ENCODE data around the gene HRH3. TPM values are rescaled to one million over a fixed set of nuclear protein-coding genes. Genes with fewer than 3 reads are reported as not detected.

Gene HRH3
- total RNA-seq, 2 experiments from 2014 or later, result not detected

DNA sequence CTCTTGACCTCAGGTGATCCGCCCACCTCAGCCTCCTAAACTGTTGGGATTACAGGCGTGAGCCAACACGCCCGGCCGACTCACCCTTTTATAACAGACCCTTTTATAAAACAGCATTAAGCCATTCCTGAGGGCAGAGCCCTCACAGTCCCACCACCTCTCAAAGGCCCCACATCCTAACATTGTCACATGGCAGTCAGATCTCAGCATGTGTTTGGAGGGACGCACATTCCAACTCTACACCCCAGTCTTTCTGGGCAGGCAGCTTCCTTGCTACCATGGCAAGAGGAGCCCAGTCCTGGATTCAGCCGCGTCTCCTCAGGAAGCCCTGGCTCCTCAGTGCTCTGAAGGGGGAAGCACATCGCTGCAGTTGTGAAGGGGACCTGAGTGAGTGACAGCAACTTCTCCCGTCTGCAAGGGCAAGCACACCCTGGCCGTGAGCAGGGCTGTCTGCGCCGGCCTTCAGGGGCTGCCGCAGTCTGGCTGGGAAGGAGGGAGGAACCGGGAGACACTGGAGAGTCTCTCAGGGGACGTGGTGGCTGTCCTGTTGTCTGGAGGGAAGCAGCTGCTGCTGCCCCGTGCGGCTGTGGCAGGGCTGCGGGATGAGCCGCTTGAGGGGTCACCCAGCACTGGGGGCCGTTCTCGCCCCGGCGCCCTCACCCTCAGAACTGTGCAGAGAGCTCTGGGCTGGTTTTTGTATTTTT lies 34.1 kb upstream of the HRH3 start:
- H3K4me3 Mint-ChIP-seq, result no peak overlapping the region
- CTCF ChIA-PET, result no interaction called here
- POLR2A ChIA-PET, result no interaction called here
- H3K27ac Mint-ChIP-seq, result no peak overlapping the region
- no peaks in the 10 kb centered on the region for H3K36me3 Mint-ChIP-seq (ENCODE audit: low read depth)
- no peaks in the 10 kb centered on the region for H3K27me3 Mint-ChIP-seq
- H3K9me3 Mint-ChIP-seq, result no peaks in the 10 kb centered on the region
- DNase-seq, result no peak
- H3K4me1 Mint-ChIP-seq, result peaks cover 3% of the 10 kb centered on the region

DNA sequence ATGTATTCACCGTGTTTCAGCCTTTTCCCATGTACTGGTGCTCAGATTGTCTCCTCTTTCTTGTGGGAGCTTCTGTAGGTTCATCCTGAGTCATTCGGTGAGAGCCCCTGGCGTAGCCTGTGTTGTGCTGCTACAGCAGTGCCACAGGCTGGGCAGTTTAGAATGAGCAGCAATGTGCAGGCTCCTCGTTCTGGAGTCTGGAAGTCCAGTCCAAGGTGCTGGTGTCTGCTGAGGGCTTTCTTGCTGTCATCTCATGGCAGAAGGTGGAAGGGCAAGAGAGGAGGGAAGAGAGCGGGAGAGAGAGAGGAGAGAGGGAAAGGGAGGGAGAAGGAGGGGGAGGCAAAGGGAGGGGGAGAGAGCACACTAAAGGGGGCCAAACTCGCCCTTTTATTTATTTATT lies 33.3 kb upstream of the HRH3 start:
- no peak overlapping the region for H3K27ac Mint-ChIP-seq
- peaks cover 3% of the 10 kb centered on the region for H3K4me1 Mint-ChIP-seq
- CTCF ChIA-PET, result no interaction called here
- H3K36me3 Mint-ChIP-seq (ENCODE audit: low read depth), result no peaks in the 10 kb centered on the region
- H3K4me3 Mint-ChIP-seq, result no peak overlapping the region
- H3K27me3 Mint-ChIP-seq, result no peaks in the 10 kb centered on the region
- H3K9me3 Mint-ChIP-seq, result no peaks in the 10 kb centered on the region
- no peak for DNase-seq
- POLR2A ChIA-PET, result no interaction called here

DNA sequence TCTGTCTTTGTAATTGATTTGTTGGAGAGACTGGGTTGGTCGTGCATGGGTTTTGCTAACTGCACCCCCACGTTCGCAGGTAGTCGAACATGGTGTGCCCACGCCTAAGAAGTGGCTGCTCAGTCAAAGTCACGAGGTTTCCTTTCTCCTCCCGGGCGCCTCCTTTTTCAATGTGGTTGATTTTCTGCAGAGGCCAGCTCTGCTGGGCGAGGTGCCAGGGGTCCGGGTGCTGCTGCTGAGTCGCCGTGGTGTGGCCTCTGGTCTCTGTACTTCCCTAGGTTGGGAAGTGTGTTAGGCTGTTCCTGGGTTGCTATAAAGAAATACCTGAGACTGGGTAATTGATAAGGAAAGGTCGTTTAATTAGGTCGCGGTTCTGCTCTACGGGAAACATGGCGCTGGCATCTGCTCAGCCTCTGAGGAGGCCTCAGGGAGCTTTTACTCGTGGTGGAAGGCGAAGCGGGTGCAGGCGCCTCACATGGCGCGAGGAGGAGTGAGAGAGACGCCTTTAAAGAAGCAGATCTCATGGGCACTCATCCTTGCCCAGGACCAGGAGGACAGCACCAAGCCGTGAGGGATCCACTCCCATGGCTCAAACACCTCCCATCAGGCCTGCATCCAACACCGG lies 32.4 kb upstream of the HRH3 start:
- H3K27ac Mint-ChIP-seq, result no peak overlapping the region
- ChIA-PET POLR2A (no interaction called here), CTCF (no interaction called here)
- H3K27me3 Mint-ChIP-seq, result no peaks in the 10 kb centered on the region
- H3K9me3 Mint-ChIP-seq, result no peaks in the 10 kb centered on the region
- H3K4me3 Mint-ChIP-seq, result no peak overlapping the region
- no peak for DNase-seq
- no peaks in the 10 kb centered on the region for H3K36me3 Mint-ChIP-seq (ENCODE audit: low read depth)
- peaks cover 3% of the 10 kb centered on the region for H3K4me1 Mint-ChIP-seq

DNA sequence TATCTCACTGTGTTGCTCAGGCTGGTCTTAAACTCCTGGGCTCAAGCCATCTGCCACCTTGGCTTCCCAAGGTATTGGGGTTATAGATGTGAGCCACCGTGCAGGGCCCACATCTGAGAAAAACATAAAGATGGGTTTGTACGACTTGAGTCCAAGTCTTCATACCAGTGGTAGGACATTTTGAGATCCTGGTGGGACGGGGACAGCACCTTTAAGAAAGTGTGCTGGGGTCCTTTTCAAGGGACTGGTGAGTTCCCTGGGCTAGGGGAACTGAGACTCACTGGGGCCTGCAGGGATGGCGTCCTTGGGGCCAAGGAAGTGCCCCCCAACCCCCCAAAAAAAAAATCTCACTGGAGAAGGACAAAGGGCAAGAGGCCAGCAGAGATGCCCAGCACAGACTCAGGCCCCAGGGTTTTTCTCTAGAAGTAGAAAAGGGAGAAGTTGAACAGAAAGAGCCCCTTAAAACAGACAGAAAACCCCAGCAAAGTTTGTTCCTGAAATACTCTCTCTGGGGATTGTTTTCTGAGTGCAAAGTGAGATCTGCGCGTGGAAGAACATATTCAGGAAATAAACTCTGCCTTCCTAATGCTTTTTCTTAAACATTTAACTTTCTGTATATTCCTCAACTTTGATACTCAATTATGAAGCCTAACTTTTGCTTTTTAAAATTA lies 28.9 kb upstream of the HRH3 start:
- Mint-ChIP-seq H3K27me3 (no peaks in the 10 kb centered on the region), H3K27ac (no peak overlapping the region), H3K4me1 (peaks cover 13% of the 10 kb centered on the region), H3K36me3 (ENCODE audit: low read depth) (no peaks in the 10 kb centered on the region), H3K4me3 (no peak overlapping the region), H3K9me3 (no peaks in the 10 kb centered on the region)
- CTCF ChIA-PET, result no interaction called here
- POLR2A ChIA-PET, result no interaction called here
- DNase-seq, result no peak

DNA sequence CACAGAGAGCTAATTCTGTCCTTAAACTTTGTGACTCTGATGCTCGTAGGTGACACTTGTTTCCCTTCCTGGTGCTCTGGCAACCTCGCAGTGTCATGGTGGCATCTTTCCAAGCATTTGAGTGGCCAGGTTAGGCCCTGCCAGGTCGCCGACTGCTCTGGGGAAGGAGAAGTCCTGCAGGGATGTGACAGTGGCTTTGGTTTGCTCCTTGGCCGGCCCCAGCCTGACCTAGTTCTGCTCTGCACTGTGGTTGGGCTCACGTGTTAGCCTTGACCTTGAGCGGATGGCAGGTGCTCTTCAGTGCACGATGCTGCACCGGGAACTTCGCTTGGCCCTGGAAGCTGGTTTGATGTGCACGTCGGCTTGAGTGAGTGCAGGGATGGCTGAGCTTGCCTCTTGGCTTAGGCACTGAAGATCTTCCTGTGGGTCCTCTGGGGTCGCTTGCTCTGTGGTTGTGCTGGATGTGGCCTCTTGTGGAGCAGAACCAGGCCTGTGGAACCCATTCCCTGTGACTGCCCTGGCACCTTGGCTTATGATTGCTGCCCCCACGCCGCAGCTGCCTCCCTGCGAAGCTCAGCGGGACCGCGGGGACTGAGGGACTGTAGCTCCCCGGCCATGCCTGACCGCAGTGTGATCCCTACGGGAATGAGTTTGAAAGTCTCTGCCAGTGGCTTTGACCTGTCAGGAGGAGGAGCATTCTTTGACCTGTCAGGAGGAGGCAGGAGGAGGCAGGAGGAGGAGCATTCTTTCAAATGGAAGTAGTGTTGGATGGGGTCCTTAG lies 27.0 kb upstream of the HRH3 start:
- Mint-ChIP-seq H3K27me3 (no peaks in the 10 kb centered on the region), H3K36me3 (ENCODE audit: low read depth) (no peaks in the 10 kb centered on the region), H3K4me3 (no peak overlapping the region), H3K27ac (no peak overlapping the region), H3K4me1 (peaks cover 16% of the 10 kb centered on the region), H3K9me3 (no peaks in the 10 kb centered on the region)
- no peak for DNase-seq
- POLR2A ChIA-PET, result no interaction called here
- CTCF ChIA-PET, result interaction anchor here (0.9 kb wide), 1 partner anchor 22 kb away, joined by 3 read pairs; no protein-coding TSS in a partner anchor

DNA sequence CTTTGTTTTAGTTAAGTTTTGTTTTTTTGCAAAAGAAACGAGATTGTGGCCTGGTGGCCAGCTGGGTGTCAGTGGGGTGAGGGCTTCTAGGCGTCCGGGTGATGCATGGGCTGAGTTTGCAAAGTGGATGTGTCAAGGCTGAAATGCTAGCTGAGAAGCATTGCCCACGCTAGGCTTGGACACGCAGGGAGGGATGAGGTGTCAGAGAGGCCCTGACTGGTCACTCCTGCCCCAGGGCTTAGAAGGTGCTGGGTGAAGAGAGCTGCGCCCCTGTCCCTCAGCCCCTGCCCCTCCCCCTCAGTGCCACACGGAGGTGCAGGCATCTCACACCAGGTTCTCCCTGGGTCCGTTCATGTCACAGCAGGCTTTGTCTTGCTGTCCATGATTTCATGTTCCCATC lies 26.4 kb upstream of the HRH3 start:
- Mint-ChIP-seq H3K36me3 (ENCODE audit: low read depth) (peaks cover 4% of the 10 kb centered on the region), H3K4me1 (peaks cover 22% of the 10 kb centered on the region), H3K27me3 (no peaks in the 10 kb centered on the region), H3K27ac (no peak overlapping the region), H3K4me3 (no peak overlapping the region), H3K9me3 (no peaks in the 10 kb centered on the region)
- CTCF ChIA-PET, result interaction anchor here (0.9 kb wide), 1 partner anchor 23 kb away, joined by 3 read pairs; no protein-coding TSS in a partner anchor
- DNase-seq, result no peak
- POLR2A ChIA-PET, result no interaction called here

DNA sequence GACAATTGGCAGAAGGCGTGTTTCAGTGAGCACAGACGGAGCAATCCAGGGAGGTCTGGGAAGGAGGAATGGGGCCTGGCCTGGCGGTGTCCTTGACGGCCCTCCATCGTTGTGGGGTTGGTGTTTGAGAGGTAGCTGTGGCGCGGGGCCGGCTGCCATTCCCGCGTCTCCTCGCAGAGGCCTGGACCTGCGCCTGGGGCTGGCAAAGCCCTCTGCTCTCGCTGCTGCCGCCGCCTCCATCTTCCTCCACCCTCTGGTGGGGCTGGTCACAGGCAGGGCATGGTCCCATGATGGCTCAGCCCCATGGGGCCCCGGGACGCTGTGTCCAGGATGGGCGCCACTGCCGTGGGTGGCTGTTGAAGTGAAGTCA lies 25.8 kb upstream of the HRH3 start:
- Mint-ChIP-seq H3K27ac (no peak overlapping the region), H3K4me3 (no peak overlapping the region), H3K36me3 (ENCODE audit: low read depth) (peaks cover 5% of the 10 kb centered on the region), H3K27me3 (no peaks in the 10 kb centered on the region), H3K9me3 (no peaks in the 10 kb centered on the region), H3K4me1 (peaks cover 26% of the 10 kb centered on the region)
- ChIA-PET POLR2A (no interaction called here), CTCF (interaction anchor here (0.9 kb wide), 1 partner anchor 23 kb away, joined by 3 read pairs; no protein-coding TSS in a partner anchor)
- DNase-seq, result no peak

DNA sequence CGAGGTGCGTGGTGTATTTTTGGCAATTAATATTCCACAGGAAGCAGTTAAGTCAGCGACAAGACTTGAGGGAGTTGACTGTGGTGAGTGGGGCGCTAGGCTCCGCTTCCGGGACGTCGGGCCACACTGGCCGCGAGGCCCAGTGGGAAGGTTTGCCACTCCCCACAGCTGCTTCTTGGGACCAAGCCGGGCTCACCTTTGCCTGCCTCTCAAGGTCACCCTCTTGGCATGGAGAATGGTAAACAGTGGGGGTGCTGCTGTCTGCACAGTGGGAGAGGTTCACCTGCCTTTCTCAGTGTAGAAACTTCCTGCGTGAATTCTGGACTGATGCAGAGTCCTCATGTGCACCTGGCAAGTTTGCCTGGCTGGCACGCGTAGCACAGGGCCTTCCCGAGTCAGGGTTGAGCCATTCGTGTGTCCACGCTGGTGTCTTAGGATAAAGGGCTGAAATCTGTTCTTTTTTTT lies 24.6 kb upstream of the HRH3 start:
- no peak overlapping the region for H3K4me3 Mint-ChIP-seq
- peaks cover 5% of the 10 kb centered on the region for H3K36me3 Mint-ChIP-seq (ENCODE audit: low read depth)
- H3K27ac Mint-ChIP-seq, result no peak overlapping the region

DNA sequence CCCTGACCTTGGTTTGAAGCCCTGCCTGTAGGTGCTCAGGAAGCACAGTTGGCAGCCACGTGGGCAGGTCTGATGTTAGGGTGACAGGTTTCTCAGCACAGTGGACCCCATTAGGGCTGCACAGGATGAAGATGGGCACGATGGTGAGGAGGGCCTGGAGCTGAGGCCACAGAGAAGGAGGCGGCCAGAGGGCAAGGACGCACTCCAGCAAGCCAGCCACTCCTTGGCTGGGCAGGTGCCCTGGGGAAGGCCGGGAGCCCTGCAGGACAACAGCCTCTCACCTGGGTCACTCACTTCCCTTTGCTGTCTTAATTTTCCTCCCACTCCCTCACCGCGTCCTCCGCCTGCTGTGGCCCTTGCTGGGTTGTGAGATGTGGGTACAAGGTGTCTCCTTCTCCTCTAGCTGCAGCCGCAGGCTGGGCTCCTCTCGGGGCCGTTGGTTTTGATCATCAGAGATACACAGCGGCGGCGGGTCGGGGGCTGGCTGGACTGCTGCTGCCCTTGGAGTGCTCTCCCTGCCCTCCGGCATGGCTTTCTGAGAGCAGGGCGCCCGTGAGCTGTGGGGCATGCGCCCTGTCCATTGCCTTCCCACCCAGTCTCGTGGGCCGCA lies 23.9 kb upstream of the HRH3 start:
- H3K4me3 Mint-ChIP-seq, result no peak overlapping the region
- no peaks in the 10 kb centered on the region for H3K9me3 Mint-ChIP-seq
- H3K27me3 Mint-ChIP-seq, result no peaks in the 10 kb centered on the region
- no peak for DNase-seq
- H3K36me3 Mint-ChIP-seq (ENCODE audit: low read depth), result peaks cover 5% of the 10 kb centered on the region
- no peak overlapping the region for H3K27ac Mint-ChIP-seq
- H3K4me1 Mint-ChIP-seq, result peaks cover 43% of the 10 kb centered on the region
- ChIA-PET POLR2A (no interaction called here), CTCF (interaction anchor here (1.1 kb wide), 1 partner anchor 35 kb away, joined by 3 read pairs; no protein-coding TSS in a partner anchor)

More for the DNA sequence above, 24.6 kb upstream of the HRH3 start:
- Mint-ChIP-seq H3K27me3 (no peaks in the 10 kb centered on the region), H3K4me1 (peaks cover 38% of the 10 kb centered on the region), H3K9me3 (no peaks in the 10 kb centered on the region)
- POLR2A ChIA-PET, result no interaction called here
- no peak for DNase-seq
- CTCF ChIA-PET, result no interaction called here

DNA sequence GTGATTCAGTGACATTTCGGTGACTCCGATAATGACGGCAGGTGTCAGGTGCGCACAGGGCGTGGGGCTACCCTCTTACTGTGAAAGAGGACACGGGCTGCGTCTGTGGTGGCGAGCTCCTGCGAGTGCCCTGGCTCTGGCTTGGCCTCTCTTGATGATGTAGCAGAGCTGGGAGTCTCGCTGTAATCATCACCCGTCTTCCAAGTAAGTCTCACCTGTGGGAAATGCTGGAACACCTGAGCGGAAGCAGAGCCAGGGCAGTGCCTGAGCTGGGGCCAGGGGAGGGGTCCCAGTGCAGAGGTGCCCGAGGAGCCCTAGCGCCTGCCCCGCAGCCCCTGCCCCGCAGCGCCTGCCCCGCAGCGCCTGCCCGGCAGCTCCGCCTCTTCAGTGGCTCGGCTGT lies 23.0 kb upstream of the HRH3 start:
- POLR2A ChIA-PET, result no interaction called here
- Mint-ChIP-seq H3K4me1 (peaks cover 44% of the 10 kb centered on the region), H3K9me3 (no peaks in the 10 kb centered on the region), H3K27ac (no peak overlapping the region), H3K36me3 (ENCODE audit: low read depth) (peaks cover 5% of the 10 kb centered on the region), H3K27me3 (no peaks in the 10 kb centered on the region), H3K4me3 (no peak overlapping the region)
- CTCF ChIA-PET, result interaction anchor here (1.1 kb wide), 1 partner anchor 36 kb away, joined by 3 read pairs; no protein-coding TSS in a partner anchor
- DNase-seq, result no peak

DNA sequence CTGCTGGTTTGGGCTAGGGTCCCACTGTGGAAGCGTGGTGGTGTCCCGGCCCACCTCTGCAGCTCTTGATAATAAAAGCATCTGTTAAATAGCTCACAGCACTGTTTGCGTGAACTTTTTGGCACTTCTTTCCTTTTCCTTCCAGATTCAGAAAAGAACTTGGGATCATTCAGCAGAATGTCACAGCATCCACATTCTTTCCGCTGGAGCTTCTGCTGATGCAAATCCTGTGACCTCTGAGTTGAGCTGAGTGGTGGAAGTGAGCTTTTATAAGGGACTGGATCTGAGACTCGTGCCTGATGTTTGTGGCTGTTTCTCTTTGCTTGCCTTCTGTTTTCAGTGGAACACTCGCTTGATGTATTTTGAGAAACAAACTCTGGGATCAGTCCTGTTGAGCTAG lies 22.1 kb upstream of the HRH3 start:
- Mint-ChIP-seq H3K27ac (no peak overlapping the region), H3K9me3 (no peaks in the 10 kb centered on the region), H3K27me3 (no peaks in the 10 kb centered on the region), H3K4me1 (peaks cover 51% of the 10 kb centered on the region), H3K4me3 (no peak overlapping the region), H3K36me3 (ENCODE audit: low read depth) (peaks cover 5% of the 10 kb centered on the region)
- POLR2A ChIA-PET, result no interaction called here
- no peak for DNase-seq
- CTCF ChIA-PET, result no interaction called here

DNA sequence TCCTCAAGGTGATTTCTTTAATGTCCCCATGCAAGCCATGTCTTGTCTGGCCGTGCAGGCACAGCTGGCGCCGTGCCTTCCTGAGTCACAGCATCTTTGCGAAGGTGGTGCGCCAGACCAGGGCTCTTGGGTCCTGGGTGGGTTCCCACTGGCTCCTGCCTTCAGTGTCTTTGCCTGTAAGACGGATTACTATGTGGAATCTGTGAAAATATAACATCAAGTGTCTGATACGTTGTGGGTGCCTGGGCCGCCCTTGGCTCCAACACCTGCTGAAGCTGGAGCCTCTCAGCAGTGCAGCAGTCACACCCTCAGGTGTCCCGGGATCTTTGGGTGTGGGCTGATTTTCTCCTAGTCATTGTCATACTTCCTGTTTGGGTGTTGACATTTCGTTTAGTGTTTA lies 21.4 kb upstream of the HRH3 start:
- ChIA-PET CTCF (no interaction called here), POLR2A (no interaction called here)

More for the DNA sequence above, 21.4 kb upstream of the HRH3 start:
- no peak overlapping the region for H3K4me3 Mint-ChIP-seq
- H3K4me1 Mint-ChIP-seq, result peaks cover 51% of the 10 kb centered on the region
- no peak for DNase-seq
- H3K9me3 Mint-ChIP-seq, result no peaks in the 10 kb centered on the region
- peaks cover 5% of the 10 kb centered on the region for H3K36me3 Mint-ChIP-seq (ENCODE audit: low read depth)
- peak overlapping the region; percentile 76 for H3K27ac Mint-ChIP-seq
- H3K27me3 Mint-ChIP-seq, result no peaks in the 10 kb centered on the region
